Measurements from ENCODE around the gene LZTS3.

DNA sequence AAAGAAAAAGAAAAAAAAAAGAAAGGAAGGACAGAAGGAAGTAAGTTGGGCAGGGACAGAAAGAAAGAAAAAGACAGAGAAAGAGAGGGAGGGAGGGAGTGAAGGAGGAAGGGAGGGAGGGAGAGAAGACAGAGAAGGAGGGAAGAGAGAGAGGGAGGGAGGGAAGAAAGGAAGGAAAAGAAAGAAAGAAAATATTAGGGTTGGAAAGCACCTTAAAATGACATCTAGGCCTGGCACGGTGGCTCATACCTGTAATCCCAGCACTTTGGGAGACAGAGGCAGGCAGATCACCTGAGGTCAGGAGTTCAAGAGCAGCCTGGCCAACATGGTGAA lies 46.9 kb downstream of the LZTS3 start:
- TF ChIP-seq EZH2 (IDR thresholded peaks at IDR 0.05; ENCODE audit: insufficient read depth, poor library complexity, severe bottlenecking) (no peak), EZH2phosphoT487 (IDR thresholded peaks at IDR 0.05; ENCODE audit: insufficient read depth, low read depth) (no peak)

Measured in GM23248 (cell line).